Right atrium auricular region (tissue), 2 donors: ENCODE data around the gene POLD2. TPM values are rescaled to one million over a fixed set of nuclear protein-coding genes. Genes with fewer than 3 reads are reported as not detected.

Experiments used
- DNase-seq: peaks from one replicate; pipeline ENCODE4 v3.0.0-alpha.2; 2019; ENCODE audit warnings: low spot score
- H3K27ac ChIP-seq, 2 donors: fragments of 200-600 bp; sonication (generic); 1 replicate in 1 of 2; 2 replicates in 1 of 2; pipeline ENCODE4 v1.5.1; 2016 to 2019
- H3K27me3 ChIP-seq, 2 donors: fragments of 200-600 bp; sonication (generic); one replicate each; pipeline versions ENCODE4 v1.5.1 to v1.6.0; 2017 to 2019
- H3K36me3 ChIP-seq: fragments of 200-600 bp; sonication (generic); one replicate; pipeline ENCODE4 v1.5.1; 2016
- H3K4me1 ChIP-seq, 2 donors: fragments of 200-600 bp; sonication (generic); one replicate each; pipeline versions ENCODE4 v1.5.1 to v1.6.0; 2017 to 2019
- H3K4me3 ChIP-seq, 2 donors: fragments of 200-600 bp; sonication (generic); 1 replicate in 1 of 2; 2 replicates in 1 of 2; pipeline ENCODE4 v1.5.1; 2017 to 2019; ENCODE audit warnings: mild to moderate bottlenecking in 1 of 2, moderate library complexity in 1 of 2
- H3K9me3 ChIP-seq, 2 donors: fragments of 200-600 bp; sonication (generic); one replicate each; pipeline ENCODE4 v1.5.1; 2019
- CTCF ChIP-seq, 2 donors: fragments of 200-600 bp; sonication (generic); IDR thresholded peaks; one replicate each; pipeline ENCODE4 v1.5.1; 2019; ENCODE audit warnings: antibody characterized with exemption in 2 of 2
- total RNA-seq, 2 donors: library from RNA; depleted of rRNA; stranded (reverse); fragments of >200 nt; gene quantifications; one replicate each; pipeline ENCODE4 v1.1.0, GENCODE V29; 2016

The POLD2 gene
- total RNA-seq, 2 donors from 2014 or later, result 71.4 to 76.5 TPM

DNA sequence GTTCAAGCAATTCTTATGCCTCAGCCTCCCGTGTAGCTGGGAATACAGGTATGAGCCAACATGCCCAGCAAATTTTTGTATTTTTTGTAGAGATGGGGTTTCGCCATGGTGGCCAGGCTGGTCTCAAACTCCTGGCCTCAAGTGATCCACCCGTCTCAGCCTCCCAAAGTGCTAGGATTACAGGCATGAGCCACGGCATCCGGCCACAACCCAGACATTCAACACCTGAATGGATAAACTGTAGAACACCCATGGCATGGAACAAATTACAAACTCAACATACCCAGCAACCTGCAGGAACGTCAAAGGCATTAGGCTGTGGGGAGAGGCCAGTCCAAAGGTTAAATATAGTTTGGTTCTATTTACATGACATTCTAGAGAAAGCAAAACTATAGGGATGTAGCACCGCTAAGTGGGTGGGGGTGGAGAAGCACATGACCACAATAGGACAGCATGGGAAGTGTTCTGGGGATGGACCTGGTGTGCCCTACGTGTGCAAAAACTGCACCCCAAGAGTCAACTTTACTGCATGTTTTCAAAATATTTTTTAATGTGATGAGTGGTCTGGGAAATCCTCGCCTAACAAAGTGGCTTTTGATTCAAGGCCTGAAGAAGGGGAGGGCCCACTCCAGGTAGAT, 51.5 kb downstream of the POLD2 start:
- H3K4me3 ChIP-seq, result no peak overlapping the region
- no peaks in the 10 kb centered on the region for H3K9me3 ChIP-seq
- peaks cover 0 to 68% of the 10 kb centered on the region in 2 donors for H3K4me1 ChIP-seq
- TF ChIP-seq CTCF (IDR thresholded peaks at IDR 0.05), result no peak
- H3K36me3 ChIP-seq, result peaks cover 33% of the 10 kb centered on the region
- H3K27me3 ChIP-seq, result no peaks in the 10 kb centered on the region
- H3K27ac ChIP-seq, result peak overlapping the region; percentile 92 to 93
- DNase-seq, result no peak

DNA sequence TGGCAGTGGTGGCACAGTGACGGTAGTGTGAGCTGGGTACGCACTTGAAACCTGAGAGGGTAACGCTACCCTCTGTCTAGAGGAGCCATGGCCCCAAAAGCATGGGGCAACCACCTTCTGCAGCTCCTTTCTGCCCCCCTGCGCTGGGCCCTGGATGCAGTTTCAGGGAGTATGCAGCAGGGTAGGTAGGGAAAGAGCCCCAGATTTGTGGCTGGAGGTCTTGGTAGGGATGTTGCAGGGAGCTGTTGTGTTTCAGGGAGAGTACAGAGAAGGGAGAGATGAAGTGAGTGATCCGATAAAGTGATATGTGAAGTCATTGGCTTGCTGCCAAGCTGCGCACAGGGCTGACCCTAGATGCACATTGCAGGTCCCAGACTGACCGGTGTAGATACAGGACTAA, 55.3 kb downstream of the POLD2 start:
- Histone ChIP-seq H3K36me3 (peaks cover 6% of the 10 kb centered on the region), H3K27ac (peak overlapping the region in 1 of 2 donors; percentile 89), H3K27me3 (no peaks in the 10 kb centered on the region), H3K4me1 (peaks cover 0 to 69% of the 10 kb centered on the region in 2 donors), H3K9me3 (no peaks in the 10 kb centered on the region), H3K4me3 (no peak overlapping the region)
- no peak for DNase-seq
- no peak for TF ChIP-seq CTCF (IDR thresholded peaks at IDR 0.05)

DNA sequence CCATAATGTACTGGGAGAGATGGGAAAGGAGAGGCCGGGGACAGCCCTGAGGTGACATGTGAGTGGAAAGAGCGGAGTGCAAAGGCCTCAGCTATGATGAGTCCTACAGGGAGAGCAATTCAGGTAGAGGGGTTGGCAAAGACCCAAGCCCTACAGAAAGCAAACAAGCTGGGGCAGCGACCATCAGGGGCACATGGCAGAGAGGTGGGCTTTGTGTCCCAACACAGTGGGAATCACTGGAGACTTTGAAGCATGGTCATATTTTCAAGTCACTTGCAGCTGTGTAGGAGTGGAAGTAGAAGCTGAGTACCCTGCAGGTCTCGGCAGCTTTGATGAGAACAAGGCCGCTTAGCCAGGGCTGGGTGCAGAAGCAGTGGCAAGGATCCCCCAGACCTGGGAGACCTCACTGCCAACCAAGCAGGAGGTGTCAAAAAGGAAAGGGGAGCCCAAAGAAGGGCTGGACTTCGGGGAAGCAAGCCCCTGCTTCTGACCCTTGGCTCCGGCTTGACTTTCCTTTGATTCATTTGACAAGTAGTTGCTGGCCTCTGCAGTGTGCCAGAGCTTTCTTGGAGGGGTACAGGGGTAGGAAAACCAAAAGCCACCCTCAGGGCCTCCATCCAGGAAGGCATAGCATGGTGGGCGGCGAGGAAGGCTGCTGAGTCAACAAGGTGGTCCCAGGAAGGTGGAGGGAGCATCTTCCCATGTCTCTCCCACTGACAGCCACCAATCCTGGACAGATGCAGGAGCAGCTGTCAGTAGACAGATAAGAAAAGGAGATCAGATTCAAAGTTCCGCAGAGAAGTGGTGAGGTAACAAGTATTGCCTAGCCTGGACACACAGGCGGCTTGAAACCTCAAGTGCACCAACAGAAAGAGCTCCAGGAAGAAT, 56.0 kb downstream of the POLD2 start:
- Histone ChIP-seq H3K36me3 (peaks cover 5% of the 10 kb centered on the region), H3K4me3 (no peak overlapping the region), H3K27me3 (no peaks in the 10 kb centered on the region), H3K9me3 (no peaks in the 10 kb centered on the region), H3K4me1 (peaks cover 0 to 69% of the 10 kb centered on the region in 2 donors), H3K27ac (peak overlapping the region; percentile 31 to 89)
- no peak for DNase-seq
- TF ChIP-seq CTCF (IDR thresholded peaks at IDR 0.05), result no peak

DNA sequence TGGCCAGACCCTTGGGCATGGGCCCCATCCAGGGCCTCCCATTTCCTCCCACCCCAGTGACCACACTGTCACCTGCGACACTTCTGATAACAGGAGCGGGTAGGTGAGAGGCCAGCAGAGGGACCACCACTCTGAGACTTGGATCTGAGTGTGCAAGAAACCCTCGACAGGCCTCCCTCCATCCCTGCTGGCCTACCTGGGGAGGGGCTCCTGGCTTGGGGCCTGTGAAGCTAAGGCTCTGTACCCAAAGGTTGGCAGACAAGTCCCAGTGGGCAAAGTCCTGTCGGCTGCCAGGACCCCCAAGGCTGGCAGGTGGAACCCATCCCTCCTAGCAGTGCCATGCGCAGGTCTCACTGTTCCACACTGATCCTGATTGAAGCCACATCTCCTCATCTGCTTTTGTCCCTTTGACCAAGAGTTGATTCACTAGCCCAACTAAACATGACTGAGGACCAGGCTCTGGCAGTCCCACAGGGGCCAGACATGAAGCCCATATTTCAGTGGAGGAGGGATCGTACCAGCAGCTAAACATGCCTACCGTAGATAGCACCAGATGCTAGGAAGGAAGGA, 56.8 kb downstream of the POLD2 start:
- Histone ChIP-seq H3K36me3 (peaks cover 10% of the 10 kb centered on the region), H3K27ac (peak overlapping the region; percentile 86 to 89), H3K4me3 (no peak overlapping the region), H3K27me3 (no peaks in the 10 kb centered on the region), H3K9me3 (no peaks in the 10 kb centered on the region), H3K4me1 (peaks cover 0 to 69% of the 10 kb centered on the region in 2 donors)
- no peak for TF ChIP-seq CTCF (IDR thresholded peaks at IDR 0.05)
- DNase-seq, result no peak

DNA sequence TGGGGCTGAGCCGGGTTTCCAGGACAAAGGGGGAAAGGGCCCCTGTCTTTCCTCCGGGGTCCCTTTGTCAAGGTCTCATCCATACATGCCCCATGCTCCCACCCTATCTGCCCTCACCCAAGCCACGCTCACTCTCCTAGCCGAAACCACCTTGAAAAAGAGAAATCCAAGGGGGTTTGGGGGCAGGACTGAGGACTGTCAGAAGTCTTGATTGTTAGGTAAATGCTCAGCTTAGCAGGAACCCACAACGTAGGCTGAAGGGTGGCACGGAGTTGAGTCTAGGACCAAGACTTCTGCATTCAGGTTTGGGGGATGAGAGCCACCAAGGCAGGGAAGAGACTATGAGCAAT, 57.3 kb downstream of the POLD2 start:
- Histone ChIP-seq H3K9me3 (no peaks in the 10 kb centered on the region), H3K27me3 (no peaks in the 10 kb centered on the region), H3K36me3 (peaks cover 15% of the 10 kb centered on the region), H3K4me3 (no peak overlapping the region), H3K4me1 (peaks cover 0 to 69% of the 10 kb centered on the region in 2 donors), H3K27ac (peak overlapping the region; percentile 86 to 89)
- TF ChIP-seq CTCF (IDR thresholded peaks at IDR 0.05), result no peak
- DNase-seq, result no peak
